HUES48 (cell line): ENCODE data around the gene PRKAG2.

Experiments used
- H3K27ac ChIP-seq: one replicate; pipeline ENCODE4 v1.7.0; 2013; ENCODE audit warnings: low read depth, low read length, inconsistent platforms
- H3K27me3 ChIP-seq: 2 replicates; pipeline ENCODE4 v1.6.1; 2013; ENCODE audit warnings: mild to moderate bottlenecking, low read length; ENCODE audit not compliant: control insufficient read depth, insufficient read depth
- H3K36me3 ChIP-seq: 2 replicates; pipeline ENCODE4 v1.6.1; 2013; ENCODE audit warnings: low read length; ENCODE audit not compliant: control insufficient read depth, insufficient read depth
- H3K4me1 ChIP-seq: 2 replicates; pipeline ENCODE4 v1.6.1; 2013; ENCODE audit warnings: mild to moderate bottlenecking, low read length; ENCODE audit not compliant: control insufficient read depth, insufficient read depth
- H3K4me3 ChIP-seq: 2 replicates; pipeline ENCODE4 v1.5.1; 2013; ENCODE audit warnings: mild to moderate bottlenecking, low read depth, low read length
- H3K9ac ChIP-seq: 2 replicates; pipeline ENCODE4 v1.6.1; 2013; ENCODE audit warnings: mild to moderate bottlenecking, low read depth, low read length, moderate library complexity
- H3K9me3 ChIP-seq: 2 replicates; pipeline ENCODE4 v1.6.1; 2013; ENCODE audit warnings: low read length; ENCODE audit not compliant: control insufficient read depth, insufficient read depth

PRKAG2 gene

GRCh38 chr7:151735186-151735850 lies 141.6 kb downstream of the PRKAG2 start:
- Histone ChIP-seq H3K4me1 (peaks cover 18% of the 10 kb centered on the region), H3K36me3 (no peaks in the 10 kb centered on the region), H3K9ac (no peak overlapping the region), H3K27me3 (no peaks in the 10 kb centered on the region), H3K9me3 (no peaks in the 10 kb centered on the region), H3K27ac (no peak overlapping the region), H3K4me3 (no peak overlapping the region; the same call in 1 of the 2 replicates)

GRCh38 chr7:151732834-151733592 lies 143.9 kb downstream of the PRKAG2 start:
- H3K4me3 ChIP-seq, result no peak overlapping the region
- H3K36me3 ChIP-seq, result no peaks in the 10 kb centered on the region
- peaks cover 17% of the 10 kb centered on the region for H3K4me1 ChIP-seq
- H3K27ac ChIP-seq, result no peak overlapping the region
- no peaks in the 10 kb centered on the region for H3K9me3 ChIP-seq
- H3K27me3 ChIP-seq, result no peaks in the 10 kb centered on the region
- H3K9ac ChIP-seq, result no peak overlapping the region

- Histone ChIP-seq H3K4me1 (peaks cover 17% of the 10 kb centered on the region), H3K27ac (no peak overlapping the region), H3K36me3 (no peaks in the 10 kb centered on the region), H3K4me3 (no peak overlapping the region), H3K9ac (no peak overlapping the region), H3K9me3 (no peaks in the 10 kb centered on the region), H3K27me3 (no peaks in the 10 kb centered on the region)
These were observed 144.6 kb downstream of the PRKAG2 start for GRCh38 chr7:151732292-151732691.

- Histone ChIP-seq H3K9me3 (no peaks in the 10 kb centered on the region), H3K27ac (no peak overlapping the region), H3K27me3 (no peaks in the 10 kb centered on the region), H3K4me3 (no peak overlapping the region), H3K9ac (no peak overlapping the region), H3K36me3 (no peaks in the 10 kb centered on the region), H3K4me1 (peaks cover 10% of the 10 kb centered on the region)
These were observed 145.9 kb downstream of the PRKAG2 start for GRCh38 chr7:151731022-151731441.

- Histone ChIP-seq H3K4me3 (no peak overlapping the region), H3K9me3 (no peaks in the 10 kb centered on the region), H3K9ac (no peak overlapping the region), H3K36me3 (no peaks in the 10 kb centered on the region), H3K4me1 (peaks cover 6% of the 10 kb centered on the region), H3K27me3 (no peaks in the 10 kb centered on the region), H3K27ac (no peak overlapping the region)
These were observed 146.3 kb downstream of the PRKAG2 start for GRCh38 chr7:151730591-151730990.

- H3K4me3 ChIP-seq, result no peak overlapping the region
- no peaks in the 10 kb centered on the region for H3K27me3 ChIP-seq
- no peaks in the 10 kb centered on the region for H3K4me1 ChIP-seq
- no peaks in the 10 kb centered on the region for H3K9me3 ChIP-seq
- H3K9ac ChIP-seq, result no peak overlapping the region
- H3K27ac ChIP-seq, result no peak overlapping the region
- H3K36me3 ChIP-seq, result no peaks in the 10 kb centered on the region
These were observed 147.4 kb downstream of the PRKAG2 start for GRCh38 chr7:151729521-151729921.

GRCh38 chr7:151728746-151729145 lies 148.2 kb downstream of the PRKAG2 start:
- Histone ChIP-seq H3K9me3 (no peaks in the 10 kb centered on the region), H3K9ac (no peak overlapping the region), H3K27ac (no peak overlapping the region), H3K4me1 (no peaks in the 10 kb centered on the region), H3K27me3 (no peaks in the 10 kb centered on the region), H3K4me3 (no peak overlapping the region), H3K36me3 (no peaks in the 10 kb centered on the region)

- Histone ChIP-seq H3K4me3 (no peak overlapping the region), H3K9me3 (no peaks in the 10 kb centered on the region), H3K4me1 (no peaks in the 10 kb centered on the region), H3K36me3 (no peaks in the 10 kb centered on the region), H3K9ac (no peak overlapping the region), H3K27me3 (no peaks in the 10 kb centered on the region), H3K27ac (peak overlapping the region; percentile 12)
These were observed 148.6 kb downstream of the PRKAG2 start for GRCh38 chr7:151728286-151728660.

GRCh38 chr7:151727579-151728285 lies 149.2 kb downstream of the PRKAG2 start:
- Histone ChIP-seq H3K9me3 (no peaks in the 10 kb centered on the region), H3K27ac (peak overlapping the region; percentile 12), H3K9ac (no peak overlapping the region), H3K4me1 (no peaks in the 10 kb centered on the region), H3K4me3 (no peak overlapping the region), H3K27me3 (no peaks in the 10 kb centered on the region), H3K36me3 (no peaks in the 10 kb centered on the region)

GRCh38 chr7:151726652-151727578 lies 150.0 kb downstream of the PRKAG2 start:
- Histone ChIP-seq H3K9me3 (no peaks in the 10 kb centered on the region), H3K4me1 (no peaks in the 10 kb centered on the region), H3K27me3 (no peaks in the 10 kb centered on the region), H3K36me3 (no peaks in the 10 kb centered on the region), H3K9ac (no peak overlapping the region), H3K27ac (no peak overlapping the region), H3K4me3 (no peak overlapping the region)
